Measurements from ENCODE around the gene SPEM1.

Gene SPEM1

GRCh38 chr17:7444682-7445618 is 24.8 kb downstream of the SPEM1 start, which contains the start of gene CHRNB1:
TSS of gene CHRNB1 (plus strand) at chr17:7445061. CDS start at chr17:7445128, 67 bp downstream.
- in situ Hi-C loops (cut with HindIII; ENCODE audit: low sequenced_read_pairs): no loop called here
- H3K4me3 ChIP-seq (ENCODE audit: low read depth, low read length): peak within 1 kb of the TSS; percentile 22
- TF ChIP-seq CTCF (IDR thresholded peaks at IDR 0.05; ENCODE audit: low read depth, low read length, missing control alignments): no peak
- no peak for DNase-seq (ENCODE audit: low read depth)

GRCh38 chr17:7445619-7445968 is 25.5 kb downstream of the SPEM1 start:
- H3K4me3 ChIP-seq (ENCODE audit: low read depth, low read length): no peak overlapping the region
- in situ Hi-C loops (cut with HindIII; ENCODE audit: low sequenced_read_pairs): no loop called here
- TF ChIP-seq CTCF (IDR thresholded peaks at IDR 0.05; ENCODE audit: low read depth, low read length, missing control alignments): no peak
- DNase-seq (ENCODE audit: low read depth): no peak

- in situ Hi-C loops (cut with HindIII; ENCODE audit: low sequenced_read_pairs): no loop called here
- no peak for DNase-seq (ENCODE audit: low read depth)
- H3K4me3 ChIP-seq (ENCODE audit: low read depth, low read length): no peak overlapping the region
- no peak for TF ChIP-seq CTCF (IDR thresholded peaks at IDR 0.05; ENCODE audit: low read depth, low read length, missing control alignments)
These were observed 28.3 kb downstream of the SPEM1 start for GRCh38 chr17:7448461-7448860.

- in situ Hi-C loops (cut with HindIII; ENCODE audit: low sequenced_read_pairs): no loop called here
- no peak overlapping the region for H3K4me3 ChIP-seq (ENCODE audit: low read depth, low read length)
- no peak for TF ChIP-seq CTCF (IDR thresholded peaks at IDR 0.05; ENCODE audit: low read depth, low read length, missing control alignments)
- DNase-seq (ENCODE audit: low read depth): no peak
These were observed 39.9 kb downstream of the SPEM1 start for GRCh38 chr17:7459961-7460545.

- in situ Hi-C loops (cut with HindIII; ENCODE audit: low sequenced_read_pairs): no loop called here
- no peak for DNase-seq (ENCODE audit: low read depth)
- H3K4me3 ChIP-seq (ENCODE audit: low read depth, low read length): no peak overlapping the region
- no peak for TF ChIP-seq CTCF (IDR thresholded peaks at IDR 0.05; ENCODE audit: low read depth, low read length, missing control alignments)
These were observed 40.9 kb downstream of the SPEM1 start for GRCh38 chr17:7460850-7461660.
